ENCODE results near the gene HPS3.
"Not testable (repeated sequence)": the region's sequence is repeated elsewhere in the genome, so short reads cannot be mapped to it uniquely, and the experiment has no call there.

The HPS3 gene

GRCh38 chr3:149129326-149130205, at the start of gene HPS3:
HPS3 (plus strand) TSS chr3:149129638; CDS start chr3:149129724, 86 bp downstream.
- peak; percentile 97 for DNase-seq

- DNase-seq: no peak
Measured at GRCh38 chr3:149080011-149080698, 49.3 kb upstream of the HPS3 start.

GRCh38 chr3:149080699-149081091, 48.7 kb upstream of the HPS3 start:
- DNase-seq: peak; percentile 50

- DNase-seq: no peak
Measured at GRCh38 chr3:149081772-149082171, 47.7 kb upstream of the HPS3 start.

GRCh38 chr3:149085828-149086231, 43.6 kb upstream of the HPS3 start:
- peak; percentile 22 for DNase-seq

- DNase-seq: peak; percentile 95
Measured at GRCh38 chr3:149086232-149086988, 43.0 kb upstream of the HPS3 start, which contains the start of gene HLTF. HLTF (minus strand) TSS chr3:149086533; CDS start chr3:149086336, 197 bp downstream.

GRCh38 chr3:149087208-149087607, 42.2 kb upstream of the HPS3 start:
- DNase-seq: no peak

GRCh38 chr3:149089395-149089794, 40.0 kb upstream of the HPS3 start:
- DNase-seq: no peak

GRCh38 chr3:149090461-149090860, 39.0 kb upstream of the HPS3 start:
- no peak for DNase-seq

- no peak for DNase-seq
Measured at GRCh38 chr3:149090907-149091306, 38.5 kb upstream of the HPS3 start.

- DNase-seq: no peak
Measured at GRCh38 chr3:149091983-149092382, 37.5 kb upstream of the HPS3 start.

GRCh38 chr3:149095487-149095886, 34.0 kb upstream of the HPS3 start:
- DNase-seq: peak; percentile 71

GRCh38 chr3:149097987-149098386, 31.5 kb upstream of the HPS3 start:
- not testable (repeated sequence) for DNase-seq

- no peak for DNase-seq
Measured at GRCh38 chr3:149101154-149101553, 28.3 kb upstream of the HPS3 start.

- peak; percentile 7 for DNase-seq
Measured at GRCh38 chr3:149101641-149102040, 27.8 kb upstream of the HPS3 start.

GRCh38 chr3:149104484-149104883, 25.0 kb upstream of the HPS3 start:
- DNase-seq: no peak

GRCh38 chr3:149114458-149114857, 15.0 kb upstream of the HPS3 start:
- no peak for DNase-seq

- no peak for DNase-seq
Measured at GRCh38 chr3:149115114-149115513, 14.3 kb upstream of the HPS3 start.

- no peak for DNase-seq
Measured at GRCh38 chr3:149118724-149119123, 10.7 kb upstream of the HPS3 start.

- DNase-seq: no peak
Measured at GRCh38 chr3:149119466-149119865, 10.0 kb upstream of the HPS3 start.

- DNase-seq: peak; percentile 79
Measured at GRCh38 chr3:149120051-149120972, 9.1 kb upstream of the HPS3 start.
